ENCODE data around the gene COMMD1. TPM values are rescaled to one million over a fixed set of nuclear protein-coding genes. Genes with fewer than 3 reads are reported as not detected.

COMMD1 gene
- polyA plus RNA-seq, 1 of the 3 experiments (the other 2 are of a cell fraction), result 32.5 TPM

DNA sequence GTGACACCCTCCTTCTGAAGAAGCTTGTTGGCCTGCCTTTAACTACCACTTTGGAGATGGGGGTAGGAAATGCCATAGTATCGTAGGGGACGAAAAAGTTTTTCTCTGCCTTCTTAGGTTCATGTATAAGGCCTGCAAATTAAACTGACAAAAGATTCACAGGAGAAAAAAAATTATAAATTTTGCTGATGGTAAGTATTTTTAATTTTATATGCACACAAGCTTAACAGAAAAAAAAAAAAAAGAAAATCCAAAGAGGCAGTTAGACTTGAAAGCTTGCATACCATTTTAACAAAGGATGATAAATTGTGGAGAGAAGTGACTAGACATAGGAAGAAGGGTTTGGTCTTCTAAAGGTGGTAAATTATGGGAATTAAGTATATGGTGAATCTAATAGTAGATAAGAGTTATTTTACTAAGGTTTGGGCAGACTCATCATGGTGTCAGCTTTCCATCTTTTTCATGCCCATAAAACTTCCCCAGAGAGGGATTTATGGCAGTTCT is 227.9 kb downstream of the COMMD1 start:
- H3K27me3 ChIP-seq (ENCODE audit: insufficient read depth), result no peaks in the 10 kb centered on the region
- no peaks in the 10 kb centered on the region for H3K9me3 ChIP-seq
- CTCF ChIA-PET, result no interaction called here

More for the DNA sequence above, 227.9 kb downstream of the COMMD1 start:
- no peak for DNase-seq
- H3K9me2 ChIP-seq, result no peaks in the 10 kb centered on the region
- no peaks in the 10 kb centered on the region for H4K20me1 ChIP-seq (ENCODE audit: insufficient read depth)
- WGBS (ENCODE audit: low lambda C conversion rate), result 93% methylated on average over 2 of the region's 2 CpGs
- no peaks in the 10 kb centered on the region for H3F3A ChIP-seq (replicated peaks; ENCODE audit: insufficient read depth)
- no peak overlapping the region for H3K4me2 ChIP-seq
- H3K79me2 ChIP-seq (ENCODE audit: insufficient read depth), result no peaks in the 10 kb centered on the region
- no peak overlapping the region for H3K4me3 ChIP-seq (ENCODE audit: low read depth in 2 of 2, low read length in 1 of 2)
- H3K4me1 ChIP-seq (ENCODE audit: control insufficient read depth in 1 of 2, insufficient read depth in 2 of 2, low read depth in 1 of 2, low read length in 1 of 2), result no peaks in the 10 kb centered on the region
- POLR2A ChIA-PET, result no interaction called here
- no peaks in the 10 kb centered on the region for H3K36me3 ChIP-seq (replicated peaks in 1 of 2; ENCODE audit: control insufficient read depth in 1 of 2, insufficient read depth in 2 of 2, low read length in 1 of 2)
- no peak overlapping the region for H3K9ac ChIP-seq
- no peak overlapping the region for H2AFZ ChIP-seq (ENCODE audit: low read depth)
- TF ChIP-seq, protein P1, sequence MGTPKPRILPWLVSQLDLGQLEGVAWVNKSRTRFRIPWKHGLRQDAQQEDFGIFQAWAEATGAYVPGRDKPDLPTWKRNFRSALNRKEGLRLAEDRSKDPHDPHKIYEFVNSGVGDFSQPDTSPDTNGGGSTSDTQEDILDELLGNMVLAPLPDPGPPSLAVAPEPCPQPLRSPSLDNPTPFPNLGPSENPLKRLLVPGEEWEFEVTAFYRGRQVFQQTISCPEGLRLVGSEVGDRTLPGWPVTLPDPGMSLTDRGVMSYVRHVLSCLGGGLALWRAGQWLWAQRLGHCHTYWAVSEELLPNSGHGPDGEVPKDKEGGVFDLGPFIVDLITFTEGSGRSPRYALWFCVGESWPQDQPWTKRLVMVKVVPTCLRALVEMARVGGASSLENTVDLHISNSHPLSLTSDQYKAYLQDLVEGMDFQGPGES (IDR thresholded peaks at IDR 0.05; ENCODE audit: low read depth, low read length), result no peak
- TF ChIP-seq FOSL2 (IDR thresholded peaks at IDR 0.05; ENCODE audit: borderline replicate concordance, low read depth), result no peak
- TF ChIP-seq, protein P2, sequence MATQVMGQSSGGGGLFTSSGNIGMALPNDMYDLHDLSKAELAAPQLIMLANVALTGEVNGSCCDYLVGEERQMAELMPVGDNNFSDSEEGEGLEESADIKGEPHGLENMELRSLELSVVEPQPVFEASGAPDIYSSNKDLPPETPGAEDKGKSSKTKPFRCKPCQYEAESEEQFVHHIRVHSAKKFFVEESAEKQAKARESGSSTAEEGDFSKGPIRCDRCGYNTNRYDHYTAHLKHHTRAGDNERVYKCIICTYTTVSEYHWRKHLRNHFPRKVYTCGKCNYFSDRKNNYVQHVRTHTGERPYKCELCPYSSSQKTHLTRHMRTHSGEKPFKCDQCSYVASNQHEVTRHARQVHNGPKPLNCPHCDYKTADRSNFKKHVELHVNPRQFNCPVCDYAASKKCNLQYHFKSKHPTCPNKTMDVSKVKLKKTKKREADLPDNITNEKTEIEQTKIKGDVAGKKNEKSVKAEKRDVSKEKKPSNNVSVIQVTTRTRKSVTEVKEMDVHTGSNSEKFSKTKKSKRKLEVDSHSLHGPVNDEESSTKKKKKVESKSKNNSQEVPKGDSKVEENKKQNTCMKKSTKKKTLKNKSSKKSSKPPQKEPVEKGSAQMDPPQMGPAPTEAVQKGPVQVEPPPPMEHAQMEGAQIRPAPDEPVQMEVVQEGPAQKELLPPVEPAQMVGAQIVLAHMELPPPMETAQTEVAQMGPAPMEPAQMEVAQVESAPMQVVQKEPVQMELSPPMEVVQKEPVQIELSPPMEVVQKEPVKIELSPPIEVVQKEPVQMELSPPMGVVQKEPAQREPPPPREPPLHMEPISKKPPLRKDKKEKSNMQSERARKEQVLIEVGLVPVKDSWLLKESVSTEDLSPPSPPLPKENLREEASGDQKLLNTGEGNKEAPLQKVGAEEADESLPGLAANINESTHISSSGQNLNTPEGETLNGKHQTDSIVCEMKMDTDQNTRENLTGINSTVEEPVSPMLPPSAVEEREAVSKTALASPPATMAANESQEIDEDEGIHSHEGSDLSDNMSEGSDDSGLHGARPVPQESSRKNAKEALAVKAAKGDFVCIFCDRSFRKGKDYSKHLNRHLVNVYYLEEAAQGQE (IDR thresholded peaks at IDR 0.05; ENCODE audit: low read depth, low read length), result no peak
- TF ChIP-seq, protein P3, sequence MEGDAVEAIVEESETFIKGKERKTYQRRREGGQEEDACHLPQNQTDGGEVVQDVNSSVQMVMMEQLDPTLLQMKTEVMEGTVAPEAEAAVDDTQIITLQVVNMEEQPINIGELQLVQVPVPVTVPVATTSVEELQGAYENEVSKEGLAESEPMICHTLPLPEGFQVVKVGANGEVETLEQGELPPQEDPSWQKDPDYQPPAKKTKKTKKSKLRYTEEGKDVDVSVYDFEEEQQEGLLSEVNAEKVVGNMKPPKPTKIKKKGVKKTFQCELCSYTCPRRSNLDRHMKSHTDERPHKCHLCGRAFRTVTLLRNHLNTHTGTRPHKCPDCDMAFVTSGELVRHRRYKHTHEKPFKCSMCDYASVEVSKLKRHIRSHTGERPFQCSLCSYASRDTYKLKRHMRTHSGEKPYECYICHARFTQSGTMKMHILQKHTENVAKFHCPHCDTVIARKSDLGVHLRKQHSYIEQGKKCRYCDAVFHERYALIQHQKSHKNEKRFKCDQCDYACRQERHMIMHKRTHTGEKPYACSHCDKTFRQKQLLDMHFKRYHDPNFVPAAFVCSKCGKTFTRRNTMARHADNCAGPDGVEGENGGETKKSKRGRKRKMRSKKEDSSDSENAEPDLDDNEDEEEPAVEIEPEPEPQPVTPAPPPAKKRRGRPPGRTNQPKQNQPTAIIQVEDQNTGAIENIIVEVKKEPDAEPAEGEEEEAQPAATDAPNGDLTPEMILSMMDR (IDR thresholded peaks at IDR 0.05), result no peak
- TF ChIP-seq, protein P4, sequence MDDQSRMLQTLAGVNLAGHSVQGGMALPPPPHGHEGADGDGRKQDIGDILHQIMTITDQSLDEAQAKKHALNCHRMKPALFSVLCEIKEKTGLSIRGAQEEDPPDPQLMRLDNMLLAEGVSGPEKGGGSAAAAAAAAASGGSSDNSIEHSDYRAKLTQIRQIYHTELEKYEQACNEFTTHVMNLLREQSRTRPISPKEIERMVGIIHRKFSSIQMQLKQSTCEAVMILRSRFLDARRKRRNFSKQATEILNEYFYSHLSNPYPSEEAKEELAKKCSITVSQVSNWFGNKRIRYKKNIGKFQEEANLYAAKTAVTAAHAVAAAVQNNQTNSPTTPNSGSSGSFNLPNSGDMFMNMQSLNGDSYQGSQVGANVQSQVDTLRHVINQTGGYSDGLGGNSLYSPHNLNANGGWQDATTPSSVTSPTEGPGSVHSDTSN (IDR thresholded peaks at IDR 0.05), result no peak
- TF ChIP-seq, protein P5, sequence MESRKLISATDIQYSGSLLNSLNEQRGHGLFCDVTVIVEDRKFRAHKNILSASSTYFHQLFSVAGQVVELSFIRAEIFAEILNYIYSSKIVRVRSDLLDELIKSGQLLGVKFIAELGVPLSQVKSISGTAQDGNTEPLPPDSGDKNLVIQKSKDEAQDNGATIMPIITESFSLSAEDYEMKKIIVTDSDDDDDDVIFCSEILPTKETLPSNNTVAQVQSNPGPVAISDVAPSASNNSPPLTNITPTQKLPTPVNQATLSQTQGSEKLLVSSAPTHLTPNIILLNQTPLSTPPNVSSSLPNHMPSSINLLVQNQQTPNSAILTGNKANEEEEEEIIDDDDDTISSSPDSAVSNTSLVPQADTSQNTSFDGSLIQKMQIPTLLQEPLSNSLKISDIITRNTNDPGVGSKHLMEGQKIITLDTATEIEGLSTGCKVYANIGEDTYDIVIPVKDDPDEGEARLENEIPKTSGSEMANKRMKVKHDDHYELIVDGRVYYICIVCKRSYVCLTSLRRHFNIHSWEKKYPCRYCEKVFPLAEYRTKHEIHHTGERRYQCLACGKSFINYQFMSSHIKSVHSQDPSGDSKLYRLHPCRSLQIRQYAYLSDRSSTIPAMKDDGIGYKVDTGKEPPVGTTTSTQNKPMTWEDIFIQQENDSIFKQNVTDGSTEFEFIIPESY (IDR thresholded peaks at IDR 0.05; ENCODE audit: borderline replicate concordance, low read depth), result no peak
- no peak for TF ChIP-seq NRF1 (IDR thresholded peaks at IDR 0.05; ENCODE audit: low read depth, low read length)
- no peak for TF ChIP-seq GABPA (IDR thresholded peaks at IDR 0.05; ENCODE audit: low read depth)
- no peak for TF ChIP-seq JUND (IDR thresholded peaks at IDR 0.05)
- no peak for TF ChIP-seq RFX5 (IDR thresholded peaks at IDR 0.05; ENCODE audit: low read length)
- TF ChIP-seq POLR2AphosphoS5 (IDR thresholded peaks at IDR 0.05; ENCODE audit: low read depth, low read length), result no peak
- TF ChIP-seq, protein P6, sequence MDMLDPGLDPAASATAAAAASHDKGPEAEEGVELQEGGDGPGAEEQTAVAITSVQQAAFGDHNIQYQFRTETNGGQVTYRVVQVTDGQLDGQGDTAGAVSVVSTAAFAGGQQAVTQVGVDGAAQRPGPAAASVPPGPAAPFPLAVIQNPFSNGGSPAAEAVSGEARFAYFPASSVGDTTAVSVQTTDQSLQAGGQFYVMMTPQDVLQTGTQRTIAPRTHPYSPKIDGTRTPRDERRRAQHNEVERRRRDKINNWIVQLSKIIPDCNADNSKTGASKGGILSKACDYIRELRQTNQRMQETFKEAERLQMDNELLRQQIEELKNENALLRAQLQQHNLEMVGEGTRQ (IDR thresholded peaks at IDR 0.05; ENCODE audit: borderline replicate concordance, low read depth, low read length), result no peak
- TF ChIP-seq FOXJ3 (CRISPR knock-in tag; IDR thresholded peaks at IDR 0.05), result no peak
- no peak for TF ChIP-seq YY1 (IDR thresholded peaks at IDR 0.05; ENCODE audit: low read depth)
- no peak overlapping the region for H3K27ac ChIP-seq (ENCODE audit: low read depth in 2 of 2, low read length in 1 of 2)
